Fibroblast of mammary gland (primary cell): Measurements from ENCODE around the gene OR8I2.
"Not testable (repeated sequence)": the region's sequence is repeated elsewhere in the genome, so short reads cannot be mapped to it uniquely, and the experiment has no call there.

Source experiments
- DNase-seq: peaks from one replicate; pipeline ENCODE4 v3.0.0-alpha.2; 2010; ENCODE audit warnings: low read depth
- H3K4me3 ChIP-seq: 2 replicates; pipeline ENCODE4 v1.5.1; 2011; ENCODE audit warnings: low read depth, mild to moderate bottlenecking, low read length, moderate library complexity; ENCODE audit not compliant: control insufficient read depth
- TF ChIP-seq, protein P1 (sequence below): conservative IDR thresholded peaks from 2 replicates; pipeline ENCODE4 v1.5.1; 2011; ENCODE audit warnings: low read depth, low read length, inconsistent platforms; ENCODE audit not compliant: control insufficient read depth, insufficient read depth

Gene OR8I2

GRCh38 chr11:56093008-56093407, at the start of gene OR8I2:
OR8I2 (plus strand) TSS chr11:56093308; CDS start chr11:56093308, 0 bp downstream.
- no peak for DNase-seq
- TF ChIP-seq, protein P1, sequence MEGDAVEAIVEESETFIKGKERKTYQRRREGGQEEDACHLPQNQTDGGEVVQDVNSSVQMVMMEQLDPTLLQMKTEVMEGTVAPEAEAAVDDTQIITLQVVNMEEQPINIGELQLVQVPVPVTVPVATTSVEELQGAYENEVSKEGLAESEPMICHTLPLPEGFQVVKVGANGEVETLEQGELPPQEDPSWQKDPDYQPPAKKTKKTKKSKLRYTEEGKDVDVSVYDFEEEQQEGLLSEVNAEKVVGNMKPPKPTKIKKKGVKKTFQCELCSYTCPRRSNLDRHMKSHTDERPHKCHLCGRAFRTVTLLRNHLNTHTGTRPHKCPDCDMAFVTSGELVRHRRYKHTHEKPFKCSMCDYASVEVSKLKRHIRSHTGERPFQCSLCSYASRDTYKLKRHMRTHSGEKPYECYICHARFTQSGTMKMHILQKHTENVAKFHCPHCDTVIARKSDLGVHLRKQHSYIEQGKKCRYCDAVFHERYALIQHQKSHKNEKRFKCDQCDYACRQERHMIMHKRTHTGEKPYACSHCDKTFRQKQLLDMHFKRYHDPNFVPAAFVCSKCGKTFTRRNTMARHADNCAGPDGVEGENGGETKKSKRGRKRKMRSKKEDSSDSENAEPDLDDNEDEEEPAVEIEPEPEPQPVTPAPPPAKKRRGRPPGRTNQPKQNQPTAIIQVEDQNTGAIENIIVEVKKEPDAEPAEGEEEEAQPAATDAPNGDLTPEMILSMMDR, result no peak
- no peak within 1 kb of the TSS for H3K4me3 ChIP-seq

GRCh38 chr11:56045538-56045937, 47.6 kb upstream of the OR8I2 start:
- H3K4me3 ChIP-seq, result no peak overlapping the region
- TF ChIP-seq, protein P1, result no peak
- DNase-seq, result no peak

DNA sequence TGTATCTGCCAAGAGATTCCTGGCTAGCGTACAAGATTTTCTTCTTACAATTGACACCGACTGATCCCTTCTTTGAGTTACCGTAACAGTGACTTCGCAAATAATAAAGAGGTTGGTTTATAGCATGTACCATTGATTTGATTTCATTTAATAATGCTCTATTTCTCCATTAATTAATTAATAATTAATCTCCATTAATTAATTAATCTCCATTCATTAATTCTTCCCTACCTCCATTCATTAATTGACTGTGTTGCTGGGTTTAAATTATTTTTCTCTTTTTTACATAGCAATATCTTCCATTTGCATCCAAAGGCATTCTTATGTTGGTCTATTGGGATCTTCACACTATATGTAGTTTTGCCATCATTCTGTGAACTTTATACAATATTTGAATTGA, 44.6 kb upstream of the OR8I2 start:
- no peak for DNase-seq
- no peak overlapping the region for H3K4me3 ChIP-seq
- TF ChIP-seq, protein P1, result no peak

- H3K4me3 ChIP-seq, result no peak overlapping the region
- TF ChIP-seq, protein P1, result no peak
- no peak for DNase-seq
Observed at GRCh38 chr11:56049487-56049886, 43.6 kb upstream of the OR8I2 start.

DNA sequence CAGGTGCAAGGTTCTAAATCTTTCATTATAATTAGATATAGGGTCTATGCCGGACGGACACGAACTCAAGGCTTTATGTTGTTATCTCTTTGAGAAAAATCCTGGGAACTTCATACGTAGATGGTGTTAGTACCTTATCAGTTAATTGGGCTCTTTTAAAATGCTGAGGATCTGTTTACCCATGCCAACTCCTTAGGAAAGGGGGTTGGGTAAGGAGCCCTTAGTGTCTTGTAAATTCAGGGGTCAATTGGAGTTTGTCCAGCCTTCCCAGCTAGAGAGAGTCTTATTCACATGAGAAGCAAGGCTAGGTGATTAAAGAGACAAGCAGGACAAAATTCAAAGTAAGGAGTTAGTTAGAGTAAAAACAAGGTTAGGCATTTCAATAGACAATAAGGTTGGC, 36.7 kb upstream of the OR8I2 start:
- DNase-seq, H3K4me3 ChIP-seq: not testable (repeated sequence)

GRCh38 chr11:56057661-56058237, 35.4 kb upstream of the OR8I2 start:
- not testable (repeated sequence) for H3K4me3 ChIP-seq, DNase-seq

GRCh38 chr11:56058260-56058780, 34.8 kb upstream of the OR8I2 start:
- H3K4me3 ChIP-seq, DNase-seq: not testable (repeated sequence)

GRCh38 chr11:56066980-56067379, 26.1 kb upstream of the OR8I2 start:
- TF ChIP-seq, protein P1, result no peak
- DNase-seq, result no peak

More at GRCh38 chr11:56066980-56067379, 26.1 kb upstream of the OR8I2 start:
- H3K4me3 ChIP-seq, result no peak overlapping the region
